K562 (cell line): ENCODE data around the gene ATF1. TPM values are rescaled to one million over a fixed set of nuclear protein-coding genes. Genes with fewer than 3 reads are reported as not detected.

Experiments
- ATAC-seq: fragments of 200-7000 bp; cut with Tn5 transposase; 3 replicates; pipeline ENCODE4 v1.9.1; 2020; ENCODE audit warnings: moderate library complexity
- BruUV-seq: library from RNA; stranded (reverse); fragments of 400-500 nt; replicated peaks from 2 replicates; lab custom pipeline; 2021; lab: Mats Ljungman, UMichigan
- CTCF ChIA-PET: fragments of 300-600 bp; formaldehyde crosslinking; extraction: SDS; loops from one replicate; lab custom pipeline; 2021; ENCODE audit warnings: low intra/inter-chr PET ratio; lab: Yijun Ruan, JAX
- POLR2A ChIA-PET: fragments of 300-600, 350-650 bp; sonication (Branson Sonifier 250); formaldehyde crosslinking; extraction: SDS; loops from one replicate; lab custom pipeline; 2021; ENCODE audit warnings: antibody characterized with exemption, inconsistent platforms; lab: Yijun Ruan, JAX
- DNase-seq, 4 experiments: peaks; one replicate each; pipeline versions ENCODE4 v3.0.0 to v3.0.0-alpha.2; 2011 to 2018; ENCODE audit warnings: low spot score in 3 of 4, mixed read lengths in 3 of 4; ENCODE audit errors: extremely low read depth in 1 of 4
- FAIRE-seq: peaks from 2 replicates; lab custom pipeline; 2011; peaks lifted over from hg19 to GRCh38; lab: Jason Lieb, UNC
- H2AFZ ChIP-seq: 2 replicates; pipeline ENCODE4 v1.6.0; 2011; ENCODE audit warnings: low read depth, low read length, control low read depth, inconsistent platforms
- H3K27ac ChIP-seq: fragments of 200-600 bp; 3 replicates; pipeline ENCODE4 v1.8.0; 2011; ENCODE audit warnings: low read depth, mild to moderate bottlenecking, control low read depth, inconsistent platforms, low read length, moderate library complexity, mixed read lengths; ENCODE audit errors: extremely low read depth
- H3K27me3 ChIP-seq, 2 experiments: fragments of 300-600 bp in 1 of 2; 2 replicates in 1 of 2; 3 replicates in 1 of 2; pipeline versions ENCODE4 v1.6.0 to v1.8.0; 2011; ENCODE audit warnings: inconsistent platforms in 2 of 2, low read length in 2 of 2, mild to moderate bottlenecking in 1 of 2, mixed read lengths in 1 of 2, moderate library complexity in 1 of 2; ENCODE audit not compliant: control insufficient read depth in 2 of 2, insufficient read depth in 2 of 2
- H3K36me3 ChIP-seq: fragments of 300-600 bp; 3 replicates; pipeline ENCODE4 v1.8.0; 2011; ENCODE audit warnings: mild to moderate bottlenecking, low read length, inconsistent platforms; ENCODE audit not compliant: control insufficient read depth, insufficient read depth
- H3K4me1 ChIP-seq, 2 experiments: fragments of 200-600 bp in 1 of 2; replicated peaks in 1 of 2; 2 replicates in 1 of 2; 3 replicates in 1 of 2; pipeline versions ENCODE4 v1.5.1 to v1.8.0; 2011; ENCODE audit warnings: inconsistent platforms in 2 of 2, low read length in 2 of 2, mild to moderate bottlenecking in 1 of 2, mixed read lengths in 1 of 2, moderate library complexity in 1 of 2; ENCODE audit not compliant: control insufficient read depth in 2 of 2, insufficient read depth in 2 of 2
- H3K4me2 ChIP-seq: 2 replicates; pipeline ENCODE4 v1.6.1; 2011; ENCODE audit warnings: low read length, control low read depth, inconsistent platforms, mixed read lengths; ENCODE audit not compliant: insufficient read depth
- H3K4me3 ChIP-seq: fragments of 200-600 bp; sonication (generic), shearing (Covaris generic); 2 replicates; pipeline ENCODE4 v1.5.1; 2016; ENCODE audit warnings: control low read depth, inconsistent platforms
- H3K79me2 ChIP-seq: fragments of 200-600 bp; 3 replicates; pipeline ENCODE4 v1.8.0; 2011; ENCODE audit warnings: low read length, inconsistent platforms; ENCODE audit not compliant: control insufficient read depth, insufficient read depth
- H3K9ac ChIP-seq, 2 experiments: 2 replicates each; pipeline versions ENCODE4 v1.6.0 to v1.6.1; 2011; ENCODE audit warnings: low read depth in 2 of 2, low read length in 2 of 2, control low read depth in 1 of 2, inconsistent platforms in 1 of 2, mild to moderate bottlenecking in 1 of 2, mixed read lengths in 1 of 2; ENCODE audit not compliant: insufficient read depth in 1 of 2
- H3K9me1 ChIP-seq: one replicate; pipeline ENCODE4 v1.6.0; 2011; ENCODE audit warnings: inconsistent platforms, mild to moderate bottlenecking, low read length, moderate library complexity; ENCODE audit not compliant: control insufficient read depth, insufficient read depth
- H3K9me3 ChIP-seq: replicated peaks from 2 replicates; pipeline ENCODE4 v1.5.1; 2011; ENCODE audit warnings: low read depth, low read length, inconsistent platforms; ENCODE audit not compliant: control insufficient read depth, insufficient read depth
- H4K20me1 ChIP-seq: replicated peaks from 2 replicates; pipeline ENCODE4 v1.6.1; 2011; ENCODE audit warnings: low read length, inconsistent platforms, mixed read lengths; ENCODE audit not compliant: control insufficient read depth, insufficient read depth
- BCOR ChIP-seq: fragments of 450-650 bp; IDR thresholded peaks from 2 replicates; pipeline ENCODE4 v1.6.1; 2016
- CBFA2T3 ChIP-seq: fragments of 450-650 bp; IDR thresholded peaks from 2 replicates; pipeline ENCODE4 v1.6.1; 2017
- EZH2 ChIP-seq: IDR thresholded peaks from 2 replicates; pipeline ENCODE4 v1.6.1; 2012; ENCODE audit warnings: low read depth, mild to moderate bottlenecking, inconsistent platforms, low read length, borderline replicate concordance
- NR3C1 ChIP-seq: sonication (generic); formaldehyde crosslinking; IDR thresholded peaks from 2 replicates; pipeline ENCODE4 v1.8.1; 2022; ENCODE audit warnings: missing genetic modification reagents
- ZFP1 ChIP-seq: fragments of 450-650 bp; formaldehyde crosslinking; IDR thresholded peaks from 2 replicates; pipeline ENCODE4 v1.4.0; 2020; ENCODE audit warnings: mild to moderate bottlenecking, mixed read lengths
- WGBS: fragments of 100-300 bp; shearing (Covaris generic); methylation state at CpG from one replicate; pipeline ENCODE4 v1.1.6; 2016; ENCODE audit warnings: low coverage, mixed read lengths; ENCODE audit not compliant: insufficient coverage; ENCODE audit errors: missing lambda C conversion rate; 5-methylcytosine and 5-hydroxymethylcytosine counted together
- in situ Hi-C: fragments of 300-500 bp; cut with MboI; formaldehyde crosslinking; loops from 4 replicates; pipeline ENCODE4 v1.15.0; 2018; ENCODE audit warnings: inconsistent platforms, mixed read lengths
- intact Hi-C: fragments of 100-400 bp; cut with micrococcal nuclease; formaldehyde crosslinking; loops from 2 replicates; pipeline ENCODE4 v1.14.2; 2022
- polyA plus RNA-seq, 8 experiments: library from polyadenylated mRNA; depleted of rRNA in 4 of 8; stranded (reverse) in 5 of 8; unstranded in 3 of 8; fragments of >200 nt; fragmentation: Nextera tagmentation in 2 of 8; fragmentation: Illumina TruSeq in 1 of 8; extraction: Ambion mirVana in 2 of 8; extraction: Trizol in 1 of 8; gene quantifications; 2 replicates each; pipeline versions ENCODE4 v1.2.1 to v1.2.3, GENCODE V29; 2011 to 2014; ENCODE audit warnings: inconsistent platforms in 1 of 8, missing spikeins in 1 of 8
- total RNA-seq, 7 experiments: library from RNA; depleted of rRNA in 6 of 7; stranded (reverse); fragments of >200 nt in 6 of 7; fragmentation: Illumina TruSeq in 2 of 7; extraction: Trizol in 2 of 7; gene quantifications; 2 replicates each; pipeline versions ENCODE4 v1.2.1 to v1.2.3, GENCODE V29; 2011 to 2021; ENCODE audit warnings: low replicate concordance in 1 of 7

The ATF1 gene
- total and polyA plus RNA-seq, 9 of the 15 experiments (the other 6 are each of a cell fraction or from before 2014, with no cell fraction given): 19.8 to 83.5 (median 51.4) TPM

DNA sequence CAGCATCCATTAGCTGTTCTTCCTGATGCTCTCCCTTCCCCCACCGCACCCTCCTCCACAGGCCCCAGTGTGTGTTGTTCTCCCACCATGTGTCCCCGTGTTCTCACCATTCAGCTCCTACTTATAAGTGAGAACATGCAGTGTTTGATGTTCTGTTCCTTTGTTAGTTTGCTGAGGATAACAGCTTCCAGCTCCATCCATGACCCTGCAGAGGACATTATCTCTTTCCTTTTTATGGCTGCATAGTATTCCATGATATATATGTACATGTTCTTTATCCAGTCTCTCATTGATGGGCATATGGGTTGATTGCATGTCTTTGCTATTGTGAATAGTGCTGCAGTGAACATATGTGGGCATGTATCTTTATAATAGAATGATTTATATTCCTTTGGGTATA lies 9.0 kb downstream of the ATF1 start (continued):
- TF ChIP-seq NR3C1 (CRISPR knock-in tag) (no peak), BCOR (peak; percentile 59; the same call in 1 of the 2 replicates), EZH2 (no peak)

DNA sequence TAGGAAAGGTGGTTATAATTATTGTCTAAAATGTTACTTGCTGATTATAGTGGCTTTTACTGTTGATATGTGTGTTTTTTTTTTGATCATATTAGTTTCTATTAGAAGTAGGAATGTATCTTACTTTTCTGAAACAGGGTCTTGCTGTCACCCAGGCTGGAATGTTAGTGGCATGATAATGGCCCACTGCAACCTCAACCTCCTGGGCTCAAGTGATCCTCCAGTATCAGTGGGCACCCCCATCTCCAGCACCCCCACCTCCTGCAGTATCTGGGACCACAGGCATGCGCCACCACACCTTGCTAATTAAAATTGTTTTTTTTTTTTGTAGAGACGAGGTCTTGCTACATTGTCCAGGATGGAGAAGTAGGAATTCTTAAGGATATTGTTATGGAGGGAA lies 11.3 kb downstream of the ATF1 start:
- Histone ChIP-seq H3K4me1 (no peaks in the 10 kb centered on the region; a peak in 2 of 5 replicates), H3K4me3 (no peak overlapping the region), H2AFZ (no peak overlapping the region), H3K9me1 (no peaks in the 10 kb centered on the region), H3K9me3 (no peaks in the 10 kb centered on the region), H3K4me2 (no peak overlapping the region), H3K9ac (no peak overlapping the region), H3K27ac (no peak overlapping the region), H3K79me2 (peaks cover 95% of the 10 kb centered on the region), H3K27me3 (no peaks in the 10 kb centered on the region), H3K36me3 (peaks cover 36% of the 10 kb centered on the region; the same call in 2 of the 3 replicates), H4K20me1 (no peaks in the 10 kb centered on the region)
- WGBS: 91% methylated on average over 2 of the region's 2 CpGs
- FAIRE-seq (no peak), ATAC-seq (no peak), DNase-seq (no peak)
- POLR2A ChIA-PET: no interaction called here
- CTCF ChIA-PET: no interaction called here
- TF ChIP-seq ZFP1 (no peak), CBFA2T3 (0 out of 2 replicates have a peak, but pooled peaks have one; percentile 9)
- no TSS peak for BruUV-seq
- intact Hi-C loops: no loop called here
- in situ Hi-C loops: no loop called here
